Lung (tissue), 12 donors: Measurements from ENCODE around the gene RELN. TPM values are rescaled to one million over a fixed set of nuclear protein-coding genes. Genes with fewer than 3 reads are reported as not detected.

Source experiments
- ATAC-seq: fragments of 200-7000 bp; cut with Tn5 transposase; one replicate; pipeline ENCODE4 v1.9.1; 2020; ENCODE audit warnings: moderate number of reproducible peaks; ENCODE audit not compliant: insufficient read depth, low FRiP score
- DNase-seq, 3 donors: peaks; one replicate each; pipeline ENCODE4 v3.0.0-alpha.2; 2013 to 2017
- H3K27ac ChIP-seq, 2 donors: one replicate each; pipeline ENCODE4 v1.5.1; 2013; ENCODE audit warnings: mild to moderate bottlenecking in 2 of 2, moderate library complexity in 2 of 2, control low read depth in 1 of 2, inconsistent platforms in 1 of 2, low read depth in 1 of 2, low read length in 1 of 2
- H3K27me3 ChIP-seq, 3 donors: one replicate each; pipeline ENCODE4 v1.5.1; 2013; ENCODE audit warnings: low read length in 2 of 3; ENCODE audit not compliant: control insufficient read depth in 3 of 3, insufficient read depth in 3 of 3
- H3K36me3 ChIP-seq, 4 donors: one replicate each; pipeline ENCODE4 v1.5.1; 2013; ENCODE audit warnings: low read length in 4 of 4, mild to moderate bottlenecking in 1 of 4, moderate library complexity in 1 of 4; ENCODE audit not compliant: control insufficient read depth in 4 of 4, insufficient read depth in 4 of 4
- H3K4me1 ChIP-seq, 5 donors: one replicate each; pipeline ENCODE4 v1.5.1; 2013; ENCODE audit warnings: low read length in 5 of 5, mild to moderate bottlenecking in 2 of 5, moderate library complexity in 1 of 5; ENCODE audit not compliant: control insufficient read depth in 5 of 5, insufficient read depth in 5 of 5
- H3K4me3 ChIP-seq: one replicate; pipeline ENCODE4 v1.5.1; 2013; ENCODE audit warnings: mild to moderate bottlenecking, control low read depth, moderate library complexity
- H3K9ac ChIP-seq, 2 donors: one replicate each; pipeline ENCODE4 v1.5.1; 2013; ENCODE audit warnings: low read length in 2 of 2, control low read depth in 1 of 2; ENCODE audit not compliant: insufficient read depth in 1 of 2
- H3K9me3 ChIP-seq, 4 donors: one replicate each; pipeline ENCODE4 v1.5.1; 2013; ENCODE audit warnings: low read length in 3 of 4, mild to moderate bottlenecking in 1 of 4, moderate library complexity in 1 of 4; ENCODE audit not compliant: control insufficient read depth in 4 of 4, insufficient read depth in 3 of 4
- CTCF ChIP-seq: IDR thresholded peaks from 2 replicates; pipeline ENCODE4 v1.5.1; 2012; ENCODE audit warnings: mild to moderate bottlenecking; ENCODE audit errors: control extremely low read depth, extremely low read depth
- WGBS, 2 donors: extraction: QIAGEN DNeasy Blood & Tissue Kit; methylation state at CpG; one replicate each; pipeline ENCODE4 v1.1.7; 2013; 5-methylcytosine and 5-hydroxymethylcytosine counted together
- polyA plus RNA-seq, 2 donors: library from polyadenylated mRNA; stranded (reverse); fragments of 200-250 nt; gene quantifications; one replicate each; pipeline ENCODE4 v1.2.1, GENCODE V29; 2013
- total RNA-seq, 2 donors: library from RNA; depleted of rRNA in 1 of 2; stranded (reverse); fragments of >200 nt in 1 of 2; gene quantifications; one replicate each; pipeline ENCODE4 v1.2.1, GENCODE V29; 2014 to 2021
- donor health status: control.
- donor health status: control.
- donor health status: Bipolar disorder and iron deficiency.
- donor health status: healthy.
- donor health status: DM: yes; HTN: yes; CAD: no.

The RELN gene
- total and polyA plus RNA-seq, 4 donors: 0.24 to 7.7 (median 2.0) TPM

- DNase-seq: no peak
- H3K27me3 ChIP-seq: peaks cover 0 to 3% (median 0%) of the 10 kb centered on the region in 3 donors
- H3K9me3 ChIP-seq: peaks cover 0 to 2% (median 0%) of the 10 kb centered on the region in 4 donors
- H3K36me3 ChIP-seq: peaks cover 0 to 2% (median 0%) of the 10 kb centered on the region in 4 donors
- 71 to 76% methylated on average over 2 of the region's 2 CpGs for WGBS, 2 donors
- no peak overlapping the region for H3K4me3 ChIP-seq
- no peak overlapping the region for H3K27ac ChIP-seq
- no peak for ATAC-seq
- H3K4me1 ChIP-seq: no peaks in the 10 kb centered on the region
- H3K9ac ChIP-seq: no peak overlapping the region
- no peak for TF ChIP-seq CTCF
These were observed 508.7 kb downstream of the RELN start for GRCh38 chr7:103480771-103481170.

DNA sequence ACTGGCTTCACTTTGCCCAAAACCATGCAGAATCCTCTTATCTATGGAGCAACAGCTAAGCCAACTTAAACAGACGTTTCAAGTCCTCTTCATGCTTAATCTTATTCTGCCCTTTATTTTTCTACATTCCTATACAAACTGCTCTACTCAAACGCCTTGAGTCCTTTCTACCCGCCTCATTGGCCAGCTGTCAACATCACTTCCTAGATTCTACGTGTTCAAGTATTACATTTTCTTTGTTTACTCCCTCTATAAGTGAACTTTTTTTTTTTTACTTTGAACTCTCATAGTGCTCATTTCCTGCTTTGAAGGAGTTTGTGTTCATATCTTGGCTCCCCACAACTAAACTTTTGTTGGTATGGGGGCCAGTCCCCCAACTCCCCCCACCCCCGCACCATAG, 514.5 kb downstream of the RELN start:
- Histone ChIP-seq H3K27ac (no peak overlapping the region), H3K27me3 (peaks cover 0 to 3% (median 0%) of the 10 kb centered on the region in 3 donors), H3K9ac (no peak overlapping the region), H3K36me3 (no peaks in the 10 kb centered on the region), H3K9me3 (no peaks in the 10 kb centered on the region), H3K4me3 (no peak overlapping the region), H3K4me1 (peaks cover 0 to 4% (median 0%) of the 10 kb centered on the region in 5 donors)
- peak; percentile 24 to 68 (median 32) for DNase-seq
- no peak for TF ChIP-seq CTCF
- ATAC-seq: no peak
- 23 to 47% methylated on average over 5 of the region's 5 CpGs for WGBS, 2 donors

GRCh38 chr7:103469095-103469948, 520.1 kb downstream of the RELN start:
- Histone ChIP-seq H3K9ac (no peak overlapping the region), H3K4me3 (no peak overlapping the region), H3K9me3 (no peaks in the 10 kb centered on the region), H3K36me3 (no peaks in the 10 kb centered on the region), H3K27ac (no peak overlapping the region), H3K27me3 (no peaks in the 10 kb centered on the region), H3K4me1 (no peaks in the 10 kb centered on the region)
- DNase-seq: no peak
- WGBS, 2 donors: 84 to 88% methylated on average over 4 of the region's 4 CpGs
- no peak for TF ChIP-seq CTCF
- no peak for ATAC-seq
